Lung (tissue), 12 donors: ENCODE measurements around the gene PVALEF. TPM values are rescaled to one million over a fixed set of nuclear protein-coding genes. Genes with fewer than 3 reads are reported as not detected.
A peak's percentile ranks its signal among the peaks of the same experiment; 100 is the strongest.

Experiments used
- ATAC-seq: fragments of 200-7000 bp; cut with Tn5 transposase; one replicate; pipeline ENCODE4 v1.9.1; 2020; ENCODE audit warnings: moderate number of reproducible peaks; ENCODE audit not compliant: insufficient read depth, low FRiP score
- DNase-seq, 3 donors: peaks; one replicate each; pipeline ENCODE4 v3.0.0-alpha.2; 2013 to 2017
- H3K27ac ChIP-seq, 2 donors: one replicate each; pipeline ENCODE4 v1.5.1; 2013; ENCODE audit warnings: mild to moderate bottlenecking in 2 of 2, moderate library complexity in 2 of 2, control low read depth in 1 of 2, inconsistent platforms in 1 of 2, low read depth in 1 of 2, low read length in 1 of 2
- H3K27me3 ChIP-seq, 3 donors: one replicate each; pipeline ENCODE4 v1.5.1; 2013; ENCODE audit warnings: low read length in 2 of 3; ENCODE audit not compliant: control insufficient read depth in 3 of 3, insufficient read depth in 3 of 3
- H3K36me3 ChIP-seq, 4 donors: one replicate each; pipeline ENCODE4 v1.5.1; 2013; ENCODE audit warnings: low read length in 4 of 4, mild to moderate bottlenecking in 1 of 4, moderate library complexity in 1 of 4; ENCODE audit not compliant: control insufficient read depth in 4 of 4, insufficient read depth in 4 of 4
- H3K4me1 ChIP-seq, 5 donors: one replicate each; pipeline ENCODE4 v1.5.1; 2013; ENCODE audit warnings: low read length in 5 of 5, mild to moderate bottlenecking in 2 of 5, moderate library complexity in 1 of 5; ENCODE audit not compliant: control insufficient read depth in 5 of 5, insufficient read depth in 5 of 5
- H3K4me3 ChIP-seq: one replicate; pipeline ENCODE4 v1.5.1; 2013; ENCODE audit warnings: mild to moderate bottlenecking, control low read depth, moderate library complexity
- H3K9ac ChIP-seq, 2 donors: one replicate each; pipeline ENCODE4 v1.5.1; 2013; ENCODE audit warnings: low read length in 2 of 2, control low read depth in 1 of 2; ENCODE audit not compliant: insufficient read depth in 1 of 2
- H3K9me3 ChIP-seq, 4 donors: one replicate each; pipeline ENCODE4 v1.5.1; 2013; ENCODE audit warnings: low read length in 3 of 4, mild to moderate bottlenecking in 1 of 4, moderate library complexity in 1 of 4; ENCODE audit not compliant: control insufficient read depth in 4 of 4, insufficient read depth in 3 of 4
- CTCF ChIP-seq: IDR thresholded peaks from 2 replicates; pipeline ENCODE4 v1.5.1; 2012; ENCODE audit warnings: mild to moderate bottlenecking; ENCODE audit errors: control extremely low read depth, extremely low read depth
- WGBS, 2 donors: extraction: QIAGEN DNeasy Blood & Tissue Kit; methylation state at CpG; one replicate each; pipeline ENCODE4 v1.1.7; 2013; 5-methylcytosine and 5-hydroxymethylcytosine counted together
- polyA plus RNA-seq, 2 donors: library from polyadenylated mRNA; stranded (reverse); fragments of 200-250 nt; gene quantifications; one replicate each; pipeline ENCODE4 v1.2.1, GENCODE V29; 2013
- total RNA-seq, 2 donors: library from RNA; depleted of rRNA in 1 of 2; stranded (reverse); fragments of >200 nt in 1 of 2; gene quantifications; one replicate each; pipeline ENCODE4 v1.2.1, GENCODE V29; 2014 to 2021
- donor health status: control.
- donor health status: control.
- donor health status: Bipolar disorder and iron deficiency.
- donor health status: healthy.
- donor health status: DM: yes; HTN: yes; CAD: no.

The PVALEF gene
- total and polyA plus RNA-seq, 4 donors: not detected

- DNase-seq: peak in 1 of 3 donors; percentile 30
Observed at GRCh38 chr17:81171941-81172340, 6.6 kb downstream of the PVALEF start.

GRCh38 chr17:81173052-81173761, 7.9 kb downstream of the PVALEF start:
- peaks cover 0 to 3% (median 0%) of the 10 kb centered on the region in 4 donors for H3K9me3 ChIP-seq
- no peaks in the 10 kb centered on the region for H3K4me1 ChIP-seq
- H3K27ac ChIP-seq: no peak overlapping the region
- H3K4me3 ChIP-seq: no peak overlapping the region
- no peak overlapping the region for H3K9ac ChIP-seq
- DNase-seq (peak in 1 of 3 donors; percentile 27), ATAC-seq (no peak)
- H3K36me3 ChIP-seq: no peaks in the 10 kb centered on the region
- H3K27me3 ChIP-seq: peaks cover 0 to 3% (median 0%) of the 10 kb centered on the region in 3 donors
- no peak for TF ChIP-seq CTCF
- WGBS, 2 donors: 93 to 94% methylated on average over 11 of the region's 11 CpGs

More at GRCh38 chr17:81171941-81172340, 6.6 kb downstream of the PVALEF start:
- Histone ChIP-seq H3K4me3 (no peak overlapping the region), H3K4me1 (no peaks in the 10 kb centered on the region), H3K27ac (no peak overlapping the region), H3K27me3 (peaks cover 0 to 3% (median 0%) of the 10 kb centered on the region in 3 donors), H3K9me3 (peaks cover 0 to 3% (median 0%) of the 10 kb centered on the region in 4 donors), H3K36me3 (no peaks in the 10 kb centered on the region), H3K9ac (no peak overlapping the region)
- no peak for TF ChIP-seq CTCF
- WGBS, 2 donors: 59 to 79% methylated on average over 8 of the region's 8 CpGs
- ATAC-seq: no peak

- no peaks in the 10 kb centered on the region for H3K4me1 ChIP-seq
- no peaks in the 10 kb centered on the region for H3K36me3 ChIP-seq
- WGBS, 2 donors: 79 to 93% methylated on average over 1 of the region's 1 CpG
- H3K9ac ChIP-seq: no peak overlapping the region
- H3K9me3 ChIP-seq: peaks cover 0 to 3% (median 0%) of the 10 kb centered on the region in 4 donors
- no peak overlapping the region for H3K4me3 ChIP-seq
- no peak for TF ChIP-seq CTCF
- H3K27ac ChIP-seq: no peak overlapping the region
- H3K27me3 ChIP-seq: peaks cover 0 to 3% (median 0%) of the 10 kb centered on the region in 3 donors
- ATAC-seq: no peak
- no peak for DNase-seq
Observed at GRCh38 chr17:81173762-81174155, 8.5 kb downstream of the PVALEF start.

- Histone ChIP-seq H3K9ac (no peak overlapping the region), H3K9me3 (peaks cover 0 to 3% (median 0%) of the 10 kb centered on the region in 4 donors), H3K4me3 (no peak overlapping the region), H3K27me3 (peaks cover 0 to under 1% (median 0%) of the 10 kb centered on the region in 3 donors), H3K36me3 (no peaks in the 10 kb centered on the region), H3K27ac (no peak overlapping the region), H3K4me1 (no peaks in the 10 kb centered on the region)
- ATAC-seq: no peak
- WGBS, 2 donors: 90 to 100% methylated on average over 7 of the region's 7 CpGs
- no peak for TF ChIP-seq CTCF
- DNase-seq: no peak
Observed at GRCh38 chr17:81176666-81177065, 11.4 kb downstream of the PVALEF start.
